Gastroesophageal sphincter (tissue), 4 donors: ENCODE data around the gene ERVK3-1. TPM values are rescaled to one million over a fixed set of nuclear protein-coding genes. Genes with fewer than 3 reads are reported as not detected.

Experiments used
- ATAC-seq: fragments of 150-250 bp; one replicate; pipeline ENCODE4 v1.9.1; 2016; ENCODE audit warnings: mild to moderate bottlenecking, moderate library complexity
- H3K27ac ChIP-seq, 4 donors: fragments of 200-600 bp; sonication (generic) in 3 of 4; 1 replicate in 3 of 4; 2 replicates in 1 of 4; pipeline ENCODE4 v1.5.1; 2016 to 2019
- H3K27me3 ChIP-seq: fragments of 200-600 bp; sonication (generic); one replicate; pipeline ENCODE4 v1.5.1; 2019
- H3K36me3 ChIP-seq, 2 donors: fragments of 200-600 bp; sonication (generic); one replicate each; pipeline ENCODE4 v1.5.1; 2019; ENCODE audit warnings: control low read depth in 1 of 2
- H3K4me1 ChIP-seq, 3 donors: fragments of 200-600 bp; sonication (generic); 1 replicate in 2 of 3; 2 replicates in 1 of 3; pipeline ENCODE4 v1.5.1; 2016 to 2019; ENCODE audit warnings: control low read depth in 2 of 3
- H3K4me3 ChIP-seq, 2 donors: fragments of 200-600 bp; sonication (generic); one replicate each; pipeline ENCODE4 v1.5.1; 2019; ENCODE audit warnings: mild to moderate bottlenecking in 1 of 2, moderate library complexity in 1 of 2
- H3K9me3 ChIP-seq, 3 donors: fragments of 200-600 bp; sonication (generic); one replicate each; pipeline ENCODE4 v1.5.1; 2017 to 2019; ENCODE audit warnings: control low read depth in 2 of 3
- CTCF ChIP-seq, 4 experiments: fragments of 200-600 bp in 2 of 4; fragments of 450-650 bp in 2 of 4; sonication (generic) in 1 of 4; IDR thresholded peaks; one replicate each; pipeline ENCODE4 v1.5.1; 2017 to 2019; ENCODE audit warnings: antibody characterized with exemption in 4 of 4, mild to moderate bottlenecking in 2 of 4, moderate library complexity in 2 of 4
- EP300 ChIP-seq: sonication (generic); formaldehyde crosslinking; IDR thresholded peaks from one replicate; pipeline ENCODE4 v1.6.1; 2017; ENCODE audit warnings: antibody characterized with exemption, mild to moderate bottlenecking
- POLR2A ChIP-seq, 2 donors: fragments of 450-650 bp; IDR thresholded peaks; one replicate each; pipeline ENCODE4 v1.6.1; 2017; ENCODE audit warnings: antibody characterized with exemption in 2 of 2, mild to moderate bottlenecking in 2 of 2, moderate library complexity in 1 of 2
- POLR2AphosphoS5 ChIP-seq: sonication (generic); formaldehyde crosslinking; IDR thresholded peaks from one replicate; pipeline ENCODE4 v1.6.1; 2017; ENCODE audit warnings: antibody characterized with exemption
- WGBS, 2 donors: methylation state at CpG; one replicate each; pipeline ENCODE4 v1.1.5; 2018; ENCODE audit warnings: low coverage in 1 of 2; 5-methylcytosine and 5-hydroxymethylcytosine counted together
- total RNA-seq, 4 donors: library from RNA; depleted of rRNA; stranded (reverse); fragments of >200 nt; gene quantifications; one replicate each; pipeline ENCODE4 v1.1.0, GENCODE V29; 2016

ERVK3-1 gene
- total RNA-seq, 4 donors from 2014 or later = 31.7 to 67.2 (median 41.5) TPM

GRCh38 chr19:58284199-58284598, 21.0 kb upstream of the ERVK3-1 start:
- WGBS, 2 donors = 79 to 81% methylated on average over 7 of the region's 7 CpGs
- no peak for TF ChIP-seq POLR2AphosphoS5
- no peak overlapping the region for H3K4me3 ChIP-seq
- peaks cover 0 to 23% (median 0%) of the 10 kb centered on the region in 3 donors for H3K4me1 ChIP-seq
- no peak for ATAC-seq
- H3K9me3 ChIP-seq = no peaks in the 10 kb centered on the region
- peaks cover 0 to 68% of the 10 kb centered on the region in 2 donors for H3K36me3 ChIP-seq
- no peak overlapping the region for H3K27ac ChIP-seq
- no peaks in the 10 kb centered on the region for H3K27me3 ChIP-seq

- no peak overlapping the region for H3K27ac ChIP-seq
- no peaks in the 10 kb centered on the region for H3K4me1 ChIP-seq
- no peak overlapping the region for H3K4me3 ChIP-seq
- no peaks in the 10 kb centered on the region for H3K27me3 ChIP-seq
- H3K9me3 ChIP-seq = peaks cover 0 to 39% (median 2%) of the 10 kb centered on the region in 3 donors
- 90 to 92% methylated on average over 7 of the region's 7 CpGs for WGBS, 2 donors
- TF ChIP-seq EP300 (no peak), CTCF (IDR thresholded peaks at IDR 0.05) (no peak), POLR2A (IDR thresholded peaks at IDR 0.05) (no peak), POLR2AphosphoS5 (no peak)
- peaks cover 4 to 100% of the 10 kb centered on the region in 2 donors for H3K36me3 ChIP-seq
- no peak for ATAC-seq
Observed at GRCh38 chr19:58291943-58292342, 13.2 kb upstream of the ERVK3-1 start.

DNA sequence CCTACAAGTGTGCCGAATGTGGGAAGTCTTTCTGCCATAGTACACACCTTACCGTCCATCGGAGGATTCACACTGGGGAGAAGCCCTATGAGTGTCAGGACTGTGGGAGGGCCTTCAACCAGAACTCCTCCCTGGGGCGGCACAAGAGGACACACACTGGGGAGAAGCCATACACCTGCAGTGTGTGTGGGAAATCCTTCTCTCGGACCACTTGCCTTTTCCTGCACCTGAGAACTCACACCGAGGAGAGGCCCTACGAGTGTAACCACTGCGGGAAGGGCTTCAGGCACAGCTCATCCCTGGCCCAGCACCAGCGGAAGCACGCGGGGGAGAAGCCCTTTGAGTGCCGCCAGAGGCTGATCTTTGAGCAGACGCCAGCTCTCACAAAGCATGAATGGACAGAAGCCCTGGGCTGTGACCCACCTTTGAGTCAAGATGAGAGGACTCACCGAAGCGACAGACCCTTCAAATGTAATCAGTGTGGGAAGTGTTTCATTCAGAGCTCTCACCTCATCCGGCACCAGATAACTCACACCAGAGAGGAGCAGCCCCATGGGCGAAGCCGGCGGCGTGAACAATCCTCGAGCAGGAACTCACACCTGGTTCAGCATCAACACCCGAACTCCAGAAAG, 10.3 kb upstream of the ERVK3-1 start:
- no peak overlapping the region for H3K4me3 ChIP-seq
- H3K4me1 ChIP-seq = no peaks in the 10 kb centered on the region
- no peaks in the 10 kb centered on the region for H3K27me3 ChIP-seq
- no peak for TF ChIP-seq EP300
- TF ChIP-seq CTCF (IDR thresholded peaks at IDR 0.05) = no peak
- no peak for TF ChIP-seq POLR2A (IDR thresholded peaks at IDR 0.05)
- no peak overlapping the region for H3K27ac ChIP-seq
- peaks cover 0 to 39% (median 2%) of the 10 kb centered on the region in 3 donors for H3K9me3 ChIP-seq
- no peak for ATAC-seq
- 94 to 98% methylated on average over 3 to 8 of the region's 22 CpGs for WGBS, 2 donors
- H3K36me3 ChIP-seq = peaks cover 4 to 100% of the 10 kb centered on the region in 2 donors

DNA sequence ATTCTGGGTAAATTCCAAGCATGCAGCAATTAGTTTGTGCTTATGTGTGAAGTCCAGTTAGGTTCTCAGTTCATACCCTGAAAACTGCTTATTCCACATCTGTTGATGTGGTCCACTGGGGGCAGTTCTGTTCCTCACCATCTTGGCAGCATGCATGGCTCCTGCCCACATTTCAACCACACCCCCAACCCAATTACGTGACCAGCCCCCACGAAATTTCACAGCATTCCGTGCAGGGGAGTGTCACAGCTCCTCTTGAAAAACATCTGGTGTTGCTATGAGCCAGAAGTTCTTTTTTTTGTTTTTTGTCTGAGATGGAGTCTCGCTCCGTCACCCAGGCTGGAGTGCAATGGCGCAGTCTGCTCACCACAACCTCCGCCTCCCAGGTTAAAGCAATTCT, 9.1 kb upstream of the ERVK3-1 start:
- Histone ChIP-seq H3K27me3 (no peaks in the 10 kb centered on the region), H3K4me3 (no peak overlapping the region), H3K9me3 (peaks cover 0 to 39% (median 2%) of the 10 kb centered on the region in 3 donors), H3K27ac (no peak overlapping the region), H3K4me1 (no peaks in the 10 kb centered on the region), H3K36me3 (peaks cover 4 to 100% of the 10 kb centered on the region in 2 donors)
- TF ChIP-seq EP300 (no peak), CTCF (IDR thresholded peaks at IDR 0.05) (no peak), POLR2AphosphoS5 (no peak), POLR2A (IDR thresholded peaks at IDR 0.05) (no peak)
- WGBS, 2 donors = 76 to 94% methylated on average over 3 to 4 of the region's 7 CpGs
- ATAC-seq = no peak

GRCh38 chr19:58300620-58301019, 4.6 kb upstream of the ERVK3-1 start:
- Histone ChIP-seq H3K27ac (no peak overlapping the region), H3K4me3 (no peak overlapping the region), H3K9me3 (no peaks in the 10 kb centered on the region), H3K27me3 (no peaks in the 10 kb centered on the region), H3K36me3 (peaks cover 0 to 60% of the 10 kb centered on the region in 2 donors), H3K4me1 (peaks cover 0 to 11% (median 0%) of the 10 kb centered on the region in 3 donors)
- no peak for ATAC-seq
- TF ChIP-seq EP300 (no peak), POLR2AphosphoS5 (no peak), CTCF (IDR thresholded peaks at IDR 0.05) (no peak), POLR2A (IDR thresholded peaks at IDR 0.05) (no peak)
- 92% methylated on average over 6 to 7 of the region's 7 CpGs for WGBS, 2 donors
